ENCODE data around the gene CDH20. TPM values are rescaled to one million over a fixed set of nuclear protein-coding genes. Genes with fewer than 3 reads are reported as not detected.

Gene CDH20
- total and polyA plus RNA-seq, 2 donors from 2014 or later = 0.16 to 0.30 TPM

DNA sequence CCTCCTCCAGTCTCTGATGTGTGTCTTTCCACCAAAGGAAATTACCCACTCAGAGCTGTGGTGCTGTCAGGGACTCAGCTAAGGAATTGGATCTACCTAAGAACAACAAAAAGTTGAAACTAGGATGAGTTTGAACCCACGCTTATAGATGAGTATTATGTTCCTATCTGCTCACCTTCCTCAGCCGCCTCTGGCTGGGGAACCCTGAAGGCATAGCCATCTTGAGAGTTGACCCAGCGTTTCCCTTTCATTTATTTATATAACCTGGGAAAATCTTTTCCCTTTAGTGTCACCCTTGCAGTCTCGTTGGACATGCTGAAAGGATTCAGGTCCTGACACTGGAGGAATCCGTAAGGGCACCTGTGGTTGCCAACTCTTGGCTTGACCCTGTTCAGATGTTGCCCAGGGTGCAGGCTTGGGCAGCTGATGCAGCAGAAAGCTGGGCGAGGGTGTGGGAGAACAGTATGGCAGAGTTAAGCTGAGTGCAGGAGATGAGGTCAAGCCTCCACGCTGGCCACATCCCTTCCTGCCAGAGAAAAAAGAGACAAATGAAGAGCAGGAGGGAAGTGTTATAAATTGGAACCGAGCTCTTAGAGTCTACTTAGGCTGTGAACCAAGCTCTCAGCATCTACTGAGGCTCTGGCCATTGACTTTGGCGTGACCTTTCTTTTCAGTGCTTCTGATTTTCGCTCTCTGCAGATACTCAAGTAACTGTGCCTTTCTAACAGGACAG is 1.9 kb downstream of the CDH20 start:
- no peaks in the 10 kb centered on the region for H3K36me3 ChIP-seq (ENCODE audit: control insufficient read depth in 2 of 3, insufficient read depth in 3 of 3, low read length in 3 of 3)
- no peak overlapping the region for H3K27ac ChIP-seq (ENCODE audit: low read depth in 2 of 2, low read length in 2 of 2)
- DNase-seq (peak in 3 of 5 donors; percentile 23 to 63 (median 35)), FAIRE-seq (no peak)
- no peaks in the 10 kb centered on the region for H3K27me3 ChIP-seq (ENCODE audit: control insufficient read depth, insufficient read depth, low read length)
- H3K9me3 ChIP-seq (ENCODE audit: control insufficient read depth in 2 of 3, insufficient read depth in 1 of 3, low read length in 3 of 3) = no peaks in the 10 kb centered on the region
- H3K9ac ChIP-seq (ENCODE audit: low read length in 3 of 3) = no peak overlapping the region
- intact Hi-C loops (cut with DNase I) = no loop called here
- peak overlapping the region in 1 of 3 donors; percentile 23 for H3K4me3 ChIP-seq (ENCODE audit: low read length in 3 of 3)
- H3K4me1 ChIP-seq (ENCODE audit: control insufficient read depth in 2 of 3, insufficient read depth in 2 of 3, low read depth in 1 of 3, low read length in 3 of 3) = no peaks in the 10 kb centered on the region
- TF ChIP-seq, protein P1, sequence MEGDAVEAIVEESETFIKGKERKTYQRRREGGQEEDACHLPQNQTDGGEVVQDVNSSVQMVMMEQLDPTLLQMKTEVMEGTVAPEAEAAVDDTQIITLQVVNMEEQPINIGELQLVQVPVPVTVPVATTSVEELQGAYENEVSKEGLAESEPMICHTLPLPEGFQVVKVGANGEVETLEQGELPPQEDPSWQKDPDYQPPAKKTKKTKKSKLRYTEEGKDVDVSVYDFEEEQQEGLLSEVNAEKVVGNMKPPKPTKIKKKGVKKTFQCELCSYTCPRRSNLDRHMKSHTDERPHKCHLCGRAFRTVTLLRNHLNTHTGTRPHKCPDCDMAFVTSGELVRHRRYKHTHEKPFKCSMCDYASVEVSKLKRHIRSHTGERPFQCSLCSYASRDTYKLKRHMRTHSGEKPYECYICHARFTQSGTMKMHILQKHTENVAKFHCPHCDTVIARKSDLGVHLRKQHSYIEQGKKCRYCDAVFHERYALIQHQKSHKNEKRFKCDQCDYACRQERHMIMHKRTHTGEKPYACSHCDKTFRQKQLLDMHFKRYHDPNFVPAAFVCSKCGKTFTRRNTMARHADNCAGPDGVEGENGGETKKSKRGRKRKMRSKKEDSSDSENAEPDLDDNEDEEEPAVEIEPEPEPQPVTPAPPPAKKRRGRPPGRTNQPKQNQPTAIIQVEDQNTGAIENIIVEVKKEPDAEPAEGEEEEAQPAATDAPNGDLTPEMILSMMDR (IDR thresholded peaks at IDR 0.05; ENCODE audit: borderline replicate concordance, extremely low read depth, insufficient read depth) = no peak

GRCh38 chr18:61335684-61336555 is 2.7 kb downstream of the CDH20 start:
- Histone ChIP-seq H3K27ac (ENCODE audit: low read depth in 2 of 2, low read length in 2 of 2) (no peak overlapping the region), H3K4me3 (ENCODE audit: low read length in 3 of 3) (no peak overlapping the region), H3K9me3 (ENCODE audit: control insufficient read depth in 2 of 3, insufficient read depth in 1 of 3, low read length in 3 of 3) (no peaks in the 10 kb centered on the region), H3K9ac (ENCODE audit: low read length in 3 of 3) (no peak overlapping the region), H3K36me3 (ENCODE audit: control insufficient read depth in 2 of 3, insufficient read depth in 3 of 3, low read length in 3 of 3) (no peaks in the 10 kb centered on the region), H3K27me3 (ENCODE audit: control insufficient read depth, insufficient read depth, low read length) (no peaks in the 10 kb centered on the region), H3K4me1 (ENCODE audit: control insufficient read depth in 2 of 3, insufficient read depth in 2 of 3, low read depth in 1 of 3, low read length in 3 of 3) (no peaks in the 10 kb centered on the region)
- FAIRE-seq (no peak), DNase-seq (peak in 4 of 5 donors; percentile 44 to 86 (median 63))
- TF ChIP-seq, protein P1 (IDR thresholded peaks at IDR 0.05; ENCODE audit: borderline replicate concordance, extremely low read depth, insufficient read depth) = no peak
- intact Hi-C loops (cut with DNase I) = no loop called here

DNA sequence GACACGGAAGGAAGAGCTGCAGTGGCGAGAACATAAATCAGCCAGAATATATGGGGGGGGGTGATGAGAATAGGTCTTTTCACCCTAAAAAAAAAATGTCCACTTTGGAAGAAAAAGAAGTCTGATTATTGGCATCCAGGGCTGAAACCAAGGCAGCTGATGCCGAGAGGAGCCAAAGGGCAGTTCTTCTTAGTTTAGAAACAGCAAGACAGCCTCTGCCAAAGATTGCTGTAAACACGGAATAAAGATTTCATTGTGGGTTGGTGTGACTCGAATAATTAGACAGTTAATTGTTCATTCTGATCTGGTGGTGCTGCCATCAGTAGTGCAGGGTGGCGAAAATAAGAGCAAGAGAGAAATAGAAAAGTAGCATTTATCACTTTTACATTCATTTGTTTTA is 3.5 kb downstream of the CDH20 start:
- DNase-seq (peak in 1 of 5 donors; percentile 6), FAIRE-seq (no peak)
- H3K4me3 ChIP-seq (ENCODE audit: low read length in 3 of 3) = no peak overlapping the region
- TF ChIP-seq, protein P1 (IDR thresholded peaks at IDR 0.05; ENCODE audit: borderline replicate concordance, extremely low read depth, insufficient read depth) = no peak
- no peaks in the 10 kb centered on the region for H3K36me3 ChIP-seq (ENCODE audit: control insufficient read depth in 2 of 3, insufficient read depth in 3 of 3, low read length in 3 of 3)
- H3K27ac ChIP-seq (ENCODE audit: low read depth in 2 of 2, low read length in 2 of 2) = no peak overlapping the region
- no peaks in the 10 kb centered on the region for H3K27me3 ChIP-seq (ENCODE audit: control insufficient read depth, insufficient read depth, low read length)
- no peak overlapping the region for H3K9ac ChIP-seq (ENCODE audit: low read length in 3 of 3)
- no peaks in the 10 kb centered on the region for H3K9me3 ChIP-seq (ENCODE audit: control insufficient read depth in 2 of 3, insufficient read depth in 1 of 3, low read length in 3 of 3)
- H3K4me1 ChIP-seq (ENCODE audit: control insufficient read depth in 2 of 3, insufficient read depth in 2 of 3, low read depth in 1 of 3, low read length in 3 of 3) = no peaks in the 10 kb centered on the region
- intact Hi-C loops (cut with DNase I) = no loop called here
